SU-DHL-6 (cell line): ENCODE results near the gene C1QTNF1.

Experiments
- EZH2phosphoT487 ChIP-seq: fragments of 200-600 bp; sonication (generic), shearing (Covaris generic); conservative IDR thresholded peaks from 2 replicates; pipeline ENCODE4 v1.6.1; 2018; ENCODE audit warnings: mild to moderate bottlenecking, antibody characterized with exemption, low read length, moderate library complexity, mixed read lengths
- TF ChIP-seq, protein P1 (sequence below): fragments of 200-600 bp; sonication (generic); IDR thresholded peaks from one replicate; pipeline ENCODE4 v1.5.1; 2017; ENCODE audit warnings: antibody characterized with exemption, mild to moderate bottlenecking, low read length, moderate library complexity; ENCODE audit not compliant: insufficient read depth, poor library complexity, severe bottlenecking

DNA sequence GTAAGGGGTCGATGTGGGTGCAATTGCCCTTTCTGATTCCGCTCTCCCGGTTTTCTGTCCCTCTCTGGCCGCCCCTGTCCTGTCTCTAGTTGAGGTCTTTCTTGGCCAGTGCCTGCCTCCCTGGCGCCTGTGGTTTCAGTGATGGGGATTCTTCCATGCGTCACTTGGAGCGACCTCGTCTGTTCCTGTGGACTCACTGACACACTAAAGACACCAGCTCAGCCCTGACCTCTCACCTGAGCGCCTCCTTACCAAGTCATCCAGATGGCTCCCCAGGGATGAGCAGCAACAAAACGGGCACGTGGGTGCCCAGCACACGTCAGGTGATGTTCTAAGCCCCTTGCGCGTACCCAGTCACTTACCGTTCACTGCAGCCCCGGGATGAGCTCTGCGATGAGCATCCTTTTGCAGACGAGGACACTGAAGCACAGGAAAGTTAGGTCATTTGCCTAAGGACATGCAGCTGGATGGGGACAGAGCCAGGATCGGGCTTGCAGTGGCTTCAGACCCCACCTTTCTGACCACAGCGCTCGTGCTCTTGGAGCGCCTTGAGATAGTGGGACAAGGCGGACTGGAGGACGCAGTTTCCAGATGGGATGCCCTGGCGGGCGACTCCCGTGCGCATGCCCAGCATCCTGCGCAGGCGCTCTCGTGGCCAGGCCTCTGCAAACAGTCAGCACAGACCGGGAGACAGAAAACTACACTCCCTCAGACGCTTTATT lies 32.8 kb upstream of the C1QTNF1 start:
- TF ChIP-seq, protein P1, sequence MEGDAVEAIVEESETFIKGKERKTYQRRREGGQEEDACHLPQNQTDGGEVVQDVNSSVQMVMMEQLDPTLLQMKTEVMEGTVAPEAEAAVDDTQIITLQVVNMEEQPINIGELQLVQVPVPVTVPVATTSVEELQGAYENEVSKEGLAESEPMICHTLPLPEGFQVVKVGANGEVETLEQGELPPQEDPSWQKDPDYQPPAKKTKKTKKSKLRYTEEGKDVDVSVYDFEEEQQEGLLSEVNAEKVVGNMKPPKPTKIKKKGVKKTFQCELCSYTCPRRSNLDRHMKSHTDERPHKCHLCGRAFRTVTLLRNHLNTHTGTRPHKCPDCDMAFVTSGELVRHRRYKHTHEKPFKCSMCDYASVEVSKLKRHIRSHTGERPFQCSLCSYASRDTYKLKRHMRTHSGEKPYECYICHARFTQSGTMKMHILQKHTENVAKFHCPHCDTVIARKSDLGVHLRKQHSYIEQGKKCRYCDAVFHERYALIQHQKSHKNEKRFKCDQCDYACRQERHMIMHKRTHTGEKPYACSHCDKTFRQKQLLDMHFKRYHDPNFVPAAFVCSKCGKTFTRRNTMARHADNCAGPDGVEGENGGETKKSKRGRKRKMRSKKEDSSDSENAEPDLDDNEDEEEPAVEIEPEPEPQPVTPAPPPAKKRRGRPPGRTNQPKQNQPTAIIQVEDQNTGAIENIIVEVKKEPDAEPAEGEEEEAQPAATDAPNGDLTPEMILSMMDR: no peak
- TF ChIP-seq EZH2phosphoT487: no peak
